Omental fat pad (tissue), 4 donors: ENCODE measurements around the gene PHYKPL. TPM values are rescaled to one million over a fixed set of nuclear protein-coding genes. Genes with fewer than 3 reads are reported as not detected.

Experiments used
- ATAC-seq: fragments of 150-250 bp; one replicate; pipeline ENCODE4 v1.9.1; 2016; ENCODE audit warnings: mild to moderate bottlenecking, moderate library complexity; ENCODE audit not compliant: low FRiP score
- DNase-seq: peaks from one replicate; pipeline ENCODE4 v3.0.0-alpha.2; 2019; ENCODE audit warnings: low spot score
- total RNA-seq, 4 donors: library from RNA; depleted of rRNA; stranded (reverse); fragments of >200 nt; gene quantifications; one replicate each; pipeline ENCODE4 v1.1.0, GENCODE V29; 2016
- TF ChIP-seq, protein P1 (sequence below), 3 donors: fragments of 450-650 bp; IDR thresholded peaks; one replicate each; pipeline ENCODE4 v1.5.1; 2016 to 2017; ENCODE audit warnings: antibody characterized with exemption in 3 of 3, mild to moderate bottlenecking in 3 of 3, moderate library complexity in 2 of 3

The PHYKPL gene
- total RNA-seq, 4 donors from 2014 or later: 62.3 to 104 (median 82.0) TPM

DNA sequence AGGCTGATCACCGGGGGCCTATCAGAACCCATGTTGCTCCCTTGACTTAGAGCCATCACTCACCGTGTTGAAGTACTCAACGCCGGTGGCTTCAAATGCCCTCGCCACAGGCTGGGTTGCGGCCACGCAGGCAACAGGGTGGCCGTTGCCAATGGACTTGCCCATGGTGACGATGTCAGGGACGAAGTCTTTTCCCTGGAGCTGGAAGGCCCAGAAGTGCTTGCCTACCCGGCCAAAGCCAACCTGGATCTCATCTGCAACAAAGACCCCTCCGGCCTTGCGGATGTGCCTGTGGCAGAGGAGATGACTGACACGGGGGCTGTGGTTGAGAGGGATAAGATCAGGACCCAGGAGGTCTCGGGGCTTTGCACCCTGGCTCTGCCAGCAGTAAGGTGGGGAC, 10.3 kb downstream of the PHYKPL start:
- DNase-seq: no peak
- TF ChIP-seq, protein P1, sequence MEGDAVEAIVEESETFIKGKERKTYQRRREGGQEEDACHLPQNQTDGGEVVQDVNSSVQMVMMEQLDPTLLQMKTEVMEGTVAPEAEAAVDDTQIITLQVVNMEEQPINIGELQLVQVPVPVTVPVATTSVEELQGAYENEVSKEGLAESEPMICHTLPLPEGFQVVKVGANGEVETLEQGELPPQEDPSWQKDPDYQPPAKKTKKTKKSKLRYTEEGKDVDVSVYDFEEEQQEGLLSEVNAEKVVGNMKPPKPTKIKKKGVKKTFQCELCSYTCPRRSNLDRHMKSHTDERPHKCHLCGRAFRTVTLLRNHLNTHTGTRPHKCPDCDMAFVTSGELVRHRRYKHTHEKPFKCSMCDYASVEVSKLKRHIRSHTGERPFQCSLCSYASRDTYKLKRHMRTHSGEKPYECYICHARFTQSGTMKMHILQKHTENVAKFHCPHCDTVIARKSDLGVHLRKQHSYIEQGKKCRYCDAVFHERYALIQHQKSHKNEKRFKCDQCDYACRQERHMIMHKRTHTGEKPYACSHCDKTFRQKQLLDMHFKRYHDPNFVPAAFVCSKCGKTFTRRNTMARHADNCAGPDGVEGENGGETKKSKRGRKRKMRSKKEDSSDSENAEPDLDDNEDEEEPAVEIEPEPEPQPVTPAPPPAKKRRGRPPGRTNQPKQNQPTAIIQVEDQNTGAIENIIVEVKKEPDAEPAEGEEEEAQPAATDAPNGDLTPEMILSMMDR (IDR thresholded peaks at IDR 0.05): no peak
- ATAC-seq: no peak

DNA sequence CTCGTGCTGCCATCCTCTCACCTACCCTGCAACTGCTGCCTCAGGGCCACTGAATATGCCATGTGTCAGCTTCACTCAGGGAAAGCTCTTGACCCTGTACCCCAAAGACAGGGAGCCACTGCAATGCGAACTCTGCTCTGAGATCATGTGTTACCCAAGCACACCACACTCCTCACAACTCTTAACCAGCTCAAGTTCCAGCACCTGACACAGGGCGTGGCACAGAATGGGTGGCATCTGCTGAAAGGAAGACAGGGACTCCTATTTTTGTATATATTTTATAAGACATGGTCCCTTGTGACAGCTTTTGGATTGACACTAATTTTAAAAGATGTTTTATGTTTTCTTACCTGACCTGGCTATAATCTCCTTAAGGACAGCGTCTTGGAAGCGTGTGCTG, 10.7 kb downstream of the PHYKPL start:
- TF ChIP-seq, protein P1 (IDR thresholded peaks at IDR 0.05): no peak
- DNase-seq: no peak
- no peak for ATAC-seq

DNA sequence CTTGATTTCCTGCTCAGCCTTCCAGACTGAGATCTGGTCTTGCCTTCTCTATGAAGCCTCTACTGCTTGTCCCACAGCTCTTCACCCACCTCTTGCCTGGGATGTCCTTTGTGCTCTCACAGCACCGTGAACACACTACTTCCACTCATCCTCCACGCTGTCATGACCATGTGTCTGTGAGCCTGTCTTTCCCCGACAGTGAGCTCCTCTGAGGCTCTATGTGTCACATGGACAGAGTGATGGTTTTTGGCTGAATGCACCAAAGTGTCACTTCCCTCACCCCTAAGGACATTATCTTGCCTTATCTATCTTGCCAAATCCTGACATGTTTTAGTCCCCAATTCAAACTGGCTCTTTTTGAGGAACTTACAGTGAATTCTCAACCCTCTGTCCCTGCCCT, 11.3 kb downstream of the PHYKPL start:
- DNase-seq (no peak), ATAC-seq (no peak)
- TF ChIP-seq, protein P1 (IDR thresholded peaks at IDR 0.05): no peak

DNA sequence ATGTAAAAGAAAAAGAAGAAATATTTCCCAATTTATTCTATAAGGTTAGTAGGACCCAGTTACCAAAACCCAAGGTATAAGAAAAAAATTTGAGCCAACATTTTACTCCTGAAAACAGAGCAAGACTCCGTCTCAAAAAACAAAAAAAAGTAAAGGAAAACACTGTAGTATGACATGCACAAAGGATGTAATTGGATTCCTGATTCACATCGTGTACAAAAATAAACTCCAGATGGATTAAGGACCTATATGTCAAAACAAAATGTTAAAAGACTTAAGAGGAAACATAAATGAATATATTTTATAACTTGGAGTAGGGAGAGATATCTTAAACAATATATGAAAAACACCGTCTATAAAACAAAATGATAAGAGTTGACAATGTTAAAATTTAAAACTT, 13.8 kb downstream of the PHYKPL start:
- DNase-seq (no peak), ATAC-seq (no peak)
- TF ChIP-seq, protein P1 (IDR thresholded peaks at IDR 0.05): no peak

DNA sequence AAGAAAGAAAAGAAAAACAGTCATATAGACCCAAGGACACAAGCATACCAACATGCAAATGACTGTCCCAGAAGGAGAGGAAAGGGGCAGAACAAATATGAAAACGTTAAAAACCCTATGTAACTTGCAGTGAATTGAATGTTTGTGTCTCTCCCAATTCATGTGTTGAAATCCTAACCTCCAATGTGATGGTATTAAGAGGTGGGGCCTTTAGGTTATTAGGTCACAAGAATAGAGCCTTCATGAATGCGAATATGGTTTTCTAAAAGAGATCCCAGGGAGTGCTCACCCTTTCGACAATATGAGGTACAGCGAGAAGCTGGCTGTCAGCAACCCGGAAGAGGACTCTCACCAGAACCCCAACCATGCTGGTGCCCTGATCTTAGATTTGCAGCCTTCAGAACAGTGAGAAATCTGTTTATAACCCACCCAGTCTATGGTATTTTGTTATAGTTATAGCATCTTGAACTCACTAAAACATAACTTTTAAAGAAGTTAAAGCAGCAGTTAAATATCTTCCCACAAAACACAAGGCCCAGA, 14.3 kb downstream of the PHYKPL start:
- no peak for ATAC-seq
- no peak for DNase-seq
- TF ChIP-seq, protein P1 (IDR thresholded peaks at IDR 0.05): no peak

DNA sequence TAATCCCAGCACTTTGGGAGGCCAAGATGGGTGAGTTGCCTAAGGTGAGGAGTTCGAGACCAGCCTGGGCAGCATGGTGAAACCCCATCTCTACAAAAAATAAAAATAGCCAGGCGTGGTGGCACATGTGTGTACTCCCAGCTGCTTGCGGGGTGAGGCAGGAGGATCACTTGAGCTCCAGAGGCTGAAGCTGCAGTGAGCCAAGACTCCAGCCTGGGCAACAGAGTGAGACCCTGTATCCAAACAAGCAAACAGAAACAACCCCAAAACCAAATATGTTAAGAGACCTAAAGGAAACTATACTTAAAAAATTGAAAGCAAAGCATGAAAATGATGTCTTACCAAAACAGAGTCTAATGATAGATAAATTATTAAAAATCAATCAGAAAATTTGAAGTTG, 15.8 kb downstream of the PHYKPL start:
- ATAC-seq (no peak), DNase-seq (no peak)
- TF ChIP-seq, protein P1 (IDR thresholded peaks at IDR 0.05): no peak

DNA sequence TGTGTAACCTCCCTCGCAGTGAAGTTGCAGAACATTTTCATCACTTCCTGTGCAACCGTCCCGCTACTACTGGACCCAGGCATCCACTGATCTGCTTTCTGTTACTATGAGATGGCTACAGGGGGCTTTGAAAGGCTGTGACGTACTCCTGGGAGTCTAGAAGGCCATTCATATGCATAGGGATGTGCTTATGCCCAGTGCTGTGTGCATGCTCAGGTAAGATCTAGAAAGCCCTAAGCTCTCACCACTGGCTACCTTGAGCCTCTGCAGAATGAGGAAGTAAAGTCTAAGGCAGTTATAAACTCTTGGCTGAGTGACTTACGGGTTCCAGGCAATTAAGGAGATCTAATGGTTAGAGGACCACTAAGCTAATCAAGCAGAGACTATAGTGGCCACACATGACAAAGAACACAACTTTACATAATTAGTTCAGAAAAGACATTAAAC, 16.5 kb downstream of the PHYKPL start:
- ATAC-seq (no peak), DNase-seq (no peak)
- TF ChIP-seq, protein P1 (IDR thresholded peaks at IDR 0.05): no peak
